Vagina (tissue), 2 donors: ENCODE results near the gene TPGS2. TPM values are rescaled to one million over a fixed set of nuclear protein-coding genes. Genes with fewer than 3 reads are reported as not detected.

Experiments
- DNase-seq, 2 donors: peaks; one replicate each; pipeline ENCODE4 v3.0.0-alpha.2; 2017; ENCODE audit errors: extremely low spot score in 2 of 2
- H3K27ac ChIP-seq: fragments of 200-600 bp; sonication (generic); one replicate; pipeline ENCODE4 v1.5.1; 2019
- H3K27me3 ChIP-seq: fragments of 200-600 bp; sonication (generic); one replicate; pipeline ENCODE4 v1.5.1; 2019
- H3K36me3 ChIP-seq, 2 donors: fragments of 200-600 bp; sonication (generic); one replicate each; pipeline ENCODE4 v1.5.1; 2017 to 2019
- H3K4me1 ChIP-seq: fragments of 200-600 bp; sonication (generic); one replicate; pipeline ENCODE4 v1.5.1; 2019
- H3K4me3 ChIP-seq, 2 donors: fragments of 200-600 bp; sonication (generic); 1 replicate in 1 of 2; 2 replicates in 1 of 2; pipeline ENCODE4 v1.5.1; 2016 to 2019
- H3K9me3 ChIP-seq: fragments of 200-600 bp; sonication (generic); one replicate; pipeline ENCODE4 v1.5.1; 2019
- CTCF ChIP-seq, 3 experiments: fragments of 450-650 bp in 2 of 3; fragments of 200-600 bp in 1 of 3; sonication (generic) in 1 of 3; IDR thresholded peaks; one replicate each; pipeline ENCODE4 v1.5.1; 2017 to 2019; ENCODE audit warnings: antibody characterized with exemption in 3 of 3, mild to moderate bottlenecking in 2 of 3, moderate library complexity in 2 of 3
- POLR2A ChIP-seq, 2 donors: fragments of 450-650 bp; IDR thresholded peaks; one replicate each; pipeline ENCODE4 v1.6.1; 2017; ENCODE audit warnings: antibody characterized with exemption in 2 of 2, mild to moderate bottlenecking in 2 of 2, moderate library complexity in 2 of 2
- POLR2AphosphoS5 ChIP-seq, 2 donors: sonication (generic); formaldehyde crosslinking; IDR thresholded peaks; one replicate each; pipeline ENCODE4 v1.9.0; 2017; ENCODE audit warnings: antibody characterized with exemption in 2 of 2, mild to moderate bottlenecking in 2 of 2, low read depth in 1 of 2; ENCODE audit not compliant: insufficient read depth in 1 of 2
- intact Hi-C: fragments of 100-400 bp; cut with DNase I; formaldehyde crosslinking; loops from one replicate; pipeline ENCODE4 v1.15.1; 2023
- total RNA-seq: library from RNA; depleted of rRNA; stranded (reverse); fragments of >200 nt; gene quantifications from one replicate; pipeline ENCODE4 v1.2.3, GENCODE V29; 2016

Gene TPGS2
- total RNA-seq, 1 donor from 2014 or later = 171 TPM

DNA sequence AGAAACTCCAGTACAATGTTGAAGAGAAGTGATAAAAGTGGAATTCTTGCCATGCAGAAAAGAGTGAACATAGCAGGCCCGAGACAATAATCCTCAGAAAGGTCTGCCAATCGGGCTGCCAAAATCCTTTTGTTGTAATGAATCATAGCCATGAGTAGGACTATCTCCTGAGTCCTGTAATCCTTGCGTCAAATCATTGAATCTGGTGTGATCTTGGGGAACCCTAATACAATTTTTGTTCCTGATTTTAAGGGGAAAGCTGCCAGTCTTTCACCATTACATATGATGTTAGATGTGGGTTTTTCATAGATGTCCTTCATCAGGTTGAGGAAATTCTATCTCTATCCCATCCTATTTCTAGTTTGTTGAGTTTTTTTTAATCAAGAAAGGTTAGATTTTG lies 2.2 kb downstream of the TPGS2 start:
- Histone ChIP-seq H3K27ac (no peak overlapping the region), H3K4me1 (peaks cover 33% of the 10 kb centered on the region), H3K36me3 (no peaks in the 10 kb centered on the region), H3K27me3 (no peaks in the 10 kb centered on the region), H3K4me3 (no peak overlapping the region), H3K9me3 (no peaks in the 10 kb centered on the region)
- no peak for TF ChIP-seq POLR2A (IDR thresholded peaks at IDR 0.05)
- TF ChIP-seq POLR2AphosphoS5 (IDR thresholded peaks at IDR 0.05; ENCODE audit: insufficient read depth in 1 of 2, low read depth in 1 of 2) = no peak
- TF ChIP-seq CTCF (IDR thresholded peaks at IDR 0.05) = no peak
- intact Hi-C loops = no loop called here
- DNase-seq = no peak

DNA sequence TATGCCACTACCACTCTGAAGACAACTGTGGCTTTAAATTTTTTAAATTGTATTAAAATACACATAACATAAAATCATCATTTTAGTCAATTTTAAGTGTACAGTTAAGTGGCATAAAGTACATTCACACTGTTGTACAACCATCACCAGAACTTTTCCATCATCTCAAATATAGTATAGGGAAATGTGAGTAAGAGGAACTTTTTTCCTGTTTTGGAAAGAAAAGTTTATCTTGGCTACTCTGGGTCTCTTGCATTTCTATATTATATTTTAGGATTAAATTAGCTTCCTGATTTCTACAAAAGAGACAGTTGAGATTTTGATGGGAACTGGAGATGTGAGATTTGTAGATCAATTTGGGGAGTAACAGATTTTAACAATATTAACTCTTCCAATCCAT lies 3.3 kb downstream of the TPGS2 start:
- intact Hi-C loops = no loop called here
- H3K27ac ChIP-seq = no peak overlapping the region
- H3K4me1 ChIP-seq = peaks cover 22% of the 10 kb centered on the region
- no peak overlapping the region for H3K4me3 ChIP-seq
- DNase-seq = no peak
- no peaks in the 10 kb centered on the region for H3K9me3 ChIP-seq
- H3K27me3 ChIP-seq = no peaks in the 10 kb centered on the region
- TF ChIP-seq POLR2A (IDR thresholded peaks at IDR 0.05) (no peak), POLR2AphosphoS5 (IDR thresholded peaks at IDR 0.05; ENCODE audit: insufficient read depth in 1 of 2, low read depth in 1 of 2) (no peak), CTCF (IDR thresholded peaks at IDR 0.05) (no peak)
- no peaks in the 10 kb centered on the region for H3K36me3 ChIP-seq

GRCh38 chr18:36821681-36822080 lies 7.1 kb downstream of the TPGS2 start:
- TF ChIP-seq POLR2AphosphoS5 (IDR thresholded peaks at IDR 0.05; ENCODE audit: insufficient read depth in 1 of 2, low read depth in 1 of 2) (no peak), CTCF (IDR thresholded peaks at IDR 0.05) (no peak), POLR2A (IDR thresholded peaks at IDR 0.05) (no peak)
- Histone ChIP-seq H3K36me3 (peaks cover 0 to 10% of the 10 kb centered on the region in 2 donors), H3K27ac (no peak overlapping the region), H3K9me3 (no peaks in the 10 kb centered on the region), H3K27me3 (no peaks in the 10 kb centered on the region), H3K4me3 (no peak overlapping the region), H3K4me1 (no peaks in the 10 kb centered on the region)
- intact Hi-C loops = no loop called here
- DNase-seq = no peak

- intact Hi-C loops = no loop called here
- TF ChIP-seq CTCF (IDR thresholded peaks at IDR 0.05) = no peak
- no peak overlapping the region for H3K27ac ChIP-seq
- no peaks in the 10 kb centered on the region for H3K27me3 ChIP-seq
- H3K4me3 ChIP-seq = no peak overlapping the region
- no peaks in the 10 kb centered on the region for H3K4me1 ChIP-seq
- no peak for DNase-seq
- peaks cover 0 to 13% of the 10 kb centered on the region in 2 donors for H3K36me3 ChIP-seq
- H3K9me3 ChIP-seq = no peaks in the 10 kb centered on the region
Observed at GRCh38 chr18:36819621-36820020, 9.2 kb downstream of the TPGS2 start.

DNA sequence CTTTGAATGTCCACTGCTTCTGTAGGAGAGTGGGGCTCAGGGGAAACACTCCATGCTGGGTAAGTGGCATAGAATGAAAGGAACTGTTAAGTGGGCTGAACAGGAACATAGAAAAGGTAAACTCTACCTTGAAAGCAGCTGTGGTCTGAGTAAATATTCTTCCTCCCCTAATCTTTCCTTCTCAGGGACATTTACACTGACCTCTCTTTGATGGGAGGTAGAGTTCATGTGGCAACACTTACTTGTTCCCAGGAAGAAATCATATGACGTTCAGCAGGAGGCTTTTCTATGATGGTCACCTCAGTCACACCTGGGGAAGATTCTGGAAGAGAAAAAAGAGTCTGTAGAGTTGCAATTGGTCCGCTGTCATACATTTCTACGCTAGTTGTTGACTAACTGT lies 10.2 kb downstream of the TPGS2 start:
- intact Hi-C loops = no loop called here
- peaks cover 0 to 13% of the 10 kb centered on the region in 2 donors for H3K36me3 ChIP-seq

More for the DNA sequence above, 10.2 kb downstream of the TPGS2 start:
- DNase-seq = no peak
- Histone ChIP-seq H3K27me3 (no peaks in the 10 kb centered on the region), H3K9me3 (no peaks in the 10 kb centered on the region), H3K4me1 (no peaks in the 10 kb centered on the region), H3K27ac (no peak overlapping the region), H3K4me3 (no peak overlapping the region)
- TF ChIP-seq POLR2A (IDR thresholded peaks at IDR 0.05) (no peak), POLR2AphosphoS5 (IDR thresholded peaks at IDR 0.05; ENCODE audit: insufficient read depth in 1 of 2, low read depth in 1 of 2) (no peak), CTCF (IDR thresholded peaks at IDR 0.05) (no peak)
